HCT116 (cell line): ENCODE measurements around the gene DNAJB13. TPM values are rescaled to one million over a fixed set of nuclear protein-coding genes. Genes with fewer than 3 reads are reported as not detected.

Source experiments
- ATAC-seq: fragments of 200-7000 bp; cut with Tn5 transposase; 2 replicates; pipeline ENCODE4 v1.9.1; 2020; ENCODE audit warnings: mild to moderate bottlenecking, moderate library complexity
- BruUV-seq: library from RNA; stranded (reverse); fragments of 400-500 nt; replicated peaks from 2 replicates; lab custom pipeline; 2021; lab: Mats Ljungman, UMichigan
- CTCF ChIA-PET: fragments of 300-600 bp; sonication (Branson Sonifier 250); formaldehyde crosslinking; loops from one replicate; lab custom pipeline; 2021; ENCODE audit warnings: antibody characterized with exemption; lab: Charles Lee
- POLR2A ChIA-PET: fragments of 300-600, 350-600 bp; sonication (Branson Sonifier 250); formaldehyde crosslinking; loops from one replicate; lab custom pipeline; 2021; ENCODE audit warnings: antibody characterized with exemption; lab: Charles Lee
- RAD21 ChIA-PET, 2 experiments: fragments of 300-600 bp; sonication (Branson Sonifier 250); formaldehyde crosslinking; loops; one replicate each; lab custom pipeline; 2023; ENCODE audit warnings: low total read pairs in 2 of 2; ENCODE audit not compliant: uncharacterized antibody in 2 of 2, unreplicated experiment in 2 of 2, low non-redundant PET in 1 of 2; lab: Charles Lee
- DNase-seq: peaks from one replicate; pipeline ENCODE4 v3.0.0-alpha.2; 2010; ENCODE audit warnings: low read depth, low spot score
- H2AFZ ChIP-seq: fragments of 200-600 bp; shearing (Covaris generic), sonication (generic); 2 replicates; pipeline ENCODE4 v1.6.1; 2017; ENCODE audit warnings: low read depth, mixed run types, mixed read lengths, antibody characterized with exemption, low read length; ENCODE audit not compliant: poor library complexity, severe bottlenecking
- H3K27ac ChIP-seq: 2 replicates; pipeline ENCODE4 v1.5.1; 2012; ENCODE audit warnings: low read depth, low read length
- H3K27me3 ChIP-seq: fragments of 200-600 bp; sonication (generic); 2 replicates; pipeline ENCODE4 v1.6.1; 2016; ENCODE audit warnings: mixed run types, low read length, mixed read lengths; ENCODE audit not compliant: insufficient read depth
- H3K36me3 ChIP-seq, 2 experiments: fragments of 200-500 bp in 1 of 2; fragments of 200-600 bp in 1 of 2; sonication (Bioruptor generic) in 1 of 2; sonication (generic) in 1 of 2; 2 replicates each; pipeline versions ENCODE4 v1.5.1 to v1.6.1; 2014 to 2016; ENCODE audit warnings: low read length in 2 of 2, inconsistent platforms in 1 of 2, mixed read lengths in 1 of 2, mixed run types in 1 of 2; ENCODE audit not compliant: insufficient read depth in 2 of 2, control insufficient read depth in 1 of 2
- H3K4me1 ChIP-seq, 2 experiments: fragments of 200-600 bp in 1 of 2; sonication (generic) in 1 of 2; 2 replicates each; pipeline versions ENCODE4 v1.5.1 to v1.6.1; 2012 to 2017; ENCODE audit warnings: low read length in 2 of 2, inconsistent platforms in 1 of 2, mild to moderate bottlenecking in 1 of 2, mixed read lengths in 1 of 2, mixed run types in 1 of 2, moderate library complexity in 1 of 2; ENCODE audit not compliant: insufficient read depth in 2 of 2, control insufficient read depth in 1 of 2
- H3K4me2 ChIP-seq: fragments of 200-600 bp; sonication (generic); 2 replicates; pipeline ENCODE4 v1.6.1; 2017; ENCODE audit warnings: mixed run types, low read length, mixed read lengths
- H3K4me3 ChIP-seq, 2 experiments: fragments of 200-600 bp in 1 of 2; sonication (generic) in 1 of 2; replicated peaks in 1 of 2; 2 replicates each; pipeline ENCODE4 v1.5.1; 2011 to 2016; ENCODE audit warnings: low read length in 2 of 2, control low read depth in 1 of 2, low read depth in 1 of 2, mild to moderate bottlenecking in 1 of 2, mixed read lengths in 1 of 2, mixed run types in 1 of 2
- H3K79me2 ChIP-seq: fragments of 200-600 bp; sonication (generic); 2 replicates; pipeline ENCODE4 v1.6.1; 2017; ENCODE audit warnings: mild to moderate bottlenecking, mixed run types, low read length, moderate library complexity, mixed read lengths; ENCODE audit not compliant: insufficient read depth
- H3K9ac ChIP-seq: fragments of 200-600 bp; sonication (generic); 2 replicates; pipeline ENCODE4 v1.6.1; 2016; ENCODE audit warnings: low read length, mixed read lengths
- H3K9me2 ChIP-seq: fragments of 200-600 bp; sonication (generic), shearing (Covaris generic); 2 replicates; pipeline ENCODE4 v1.6.1; 2017; ENCODE audit warnings: mixed run types, mild to moderate bottlenecking, moderate library complexity; ENCODE audit not compliant: insufficient read depth
- H3K9me3 ChIP-seq, 2 experiments: fragments of 200-500 bp in 1 of 2; fragments of 200-600 bp in 1 of 2; sonication (Bioruptor generic) in 1 of 2; sonication (generic) in 1 of 2; 2 replicates each; pipeline ENCODE4 v1.6.1; 2014 to 2017; ENCODE audit warnings: low read length in 2 of 2, mixed read lengths in 2 of 2, inconsistent platforms in 1 of 2, low read depth in 1 of 2, mild to moderate bottlenecking in 1 of 2, mixed run types in 1 of 2, moderate library complexity in 1 of 2; ENCODE audit not compliant: control insufficient read depth in 1 of 2, insufficient read depth in 1 of 2
- H4K20me1 ChIP-seq: fragments of 200-600 bp; sonication (generic), shearing (Covaris generic); 2 replicates; pipeline ENCODE4 v1.6.1; 2017; ENCODE audit warnings: mixed run types, mild to moderate bottlenecking, moderate library complexity; ENCODE audit not compliant: insufficient read depth
- ATF3 ChIP-seq: IDR thresholded peaks from 2 replicates; pipeline ENCODE4 v1.6.1; 2012
- CBX3 ChIP-seq: IDR thresholded peaks from 2 replicates; pipeline ENCODE4 v1.6.1; 2012; ENCODE audit warnings: low read depth
- CEBPB ChIP-seq: IDR thresholded peaks from 2 replicates; pipeline ENCODE4 v1.6.1; 2012; ENCODE audit warnings: low read depth
- ELF1 ChIP-seq: IDR thresholded peaks from 2 replicates; pipeline ENCODE4 v1.6.1; 2012; ENCODE audit warnings: low read depth, borderline replicate concordance
- EZH2 ChIP-seq: fragments of 200-600 bp; sonication (generic); IDR thresholded peaks from 2 replicates; pipeline ENCODE4 v1.6.1; 2017; ENCODE audit warnings: antibody characterized with exemption, mixed run types
- EZH2phosphoT487 ChIP-seq: fragments of 200-600 bp; IDR thresholded peaks from 2 replicates; pipeline ENCODE4 v1.6.1; 2018; ENCODE audit warnings: antibody characterized with exemption, borderline replicate concordance
- JUND ChIP-seq: IDR thresholded peaks from 2 replicates; pipeline ENCODE4 v1.6.1; 2012
- POLR2A ChIP-seq: IDR thresholded peaks from 2 replicates; pipeline ENCODE4 v1.7.0; 2011; ENCODE audit warnings: borderline replicate concordance; ENCODE audit not compliant: insufficient read depth, insufficient read length; ENCODE audit errors: extremely low read depth
- POLR2AphosphoS5 ChIP-seq: IDR thresholded peaks from 2 replicates; pipeline ENCODE4 v1.6.1; 2011; ENCODE audit warnings: mild to moderate bottlenecking, low read depth, low read length, moderate library complexity
- RAD21 ChIP-seq: IDR thresholded peaks from 2 replicates; pipeline ENCODE4 v1.6.1; 2012; ENCODE audit warnings: low read depth, mild to moderate bottlenecking
- REST ChIP-seq: IDR thresholded peaks from 2 replicates; pipeline ENCODE4 v1.6.1; 2012; ENCODE audit warnings: low read depth
- SRF ChIP-seq: IDR thresholded peaks from 2 replicates; pipeline ENCODE4 v1.6.1; 2012; ENCODE audit warnings: low read depth
- TCF7L2 ChIP-seq: IDR thresholded peaks from 2 replicates; pipeline ENCODE4 v1.7.0; 2011; ENCODE audit warnings: borderline replicate concordance, inconsistent platforms; ENCODE audit not compliant: insufficient read depth, insufficient read length; ENCODE audit errors: extremely low read depth
- YY1 ChIP-seq: IDR thresholded peaks from 2 replicates; pipeline ENCODE4 v1.6.1; 2011; ENCODE audit warnings: low read length, low read depth, moderate library complexity, mild to moderate bottlenecking; ENCODE audit not compliant: insufficient replicate concordance; ENCODE audit errors: extremely low read depth
- ZFX ChIP-seq: fragments of 450-650 bp; IDR thresholded peaks from 2 replicates; pipeline ENCODE4 v1.6.1; 2017
- ZNF274 ChIP-seq: fragments of 200-500 bp; sonication (Bioruptor generic); IDR thresholded peaks from 2 replicates; pipeline ENCODE4 v1.6.1; 2014; ENCODE audit warnings: mild to moderate bottlenecking, low read depth, low read length, inconsistent platforms
- intact Hi-C: fragments of 100-400 bp; cut with micrococcal nuclease; formaldehyde crosslinking; loops from 2 replicates; pipeline ENCODE4 v1.10.0; 2022
- total RNA-seq: library from RNA; stranded (reverse); gene quantifications from one replicate; pipeline ENCODE4 v1.2.1, GENCODE V29; 2021; ENCODE audit not compliant: unreplicated experiment
- TF ChIP-seq, protein P1 (sequence below): IDR thresholded peaks from 2 replicates; pipeline ENCODE4 v1.6.1; 2012
- TF ChIP-seq, protein P2 (sequence below), 3 experiments: fragments of 200-600 bp in 1 of 3; sonication (generic) in 1 of 3; IDR thresholded peaks in 2 of 3; conservative IDR thresholded peaks in 1 of 3; 2 replicates each; pipeline ENCODE4 v1.5.1; 2012 to 2017; ENCODE audit warnings: low read depth in 2 of 3, low read length in 2 of 3, antibody characterized with exemption in 1 of 3, borderline replicate concordance in 1 of 3, control low read depth in 1 of 3, mild to moderate bottlenecking in 1 of 3, mixed read lengths in 1 of 3, mixed run types in 1 of 3, moderate library complexity in 1 of 3; ENCODE audit not compliant: insufficient read depth in 1 of 3
- TF ChIP-seq, protein P3 (sequence below): IDR thresholded peaks from 2 replicates; pipeline ENCODE4 v1.6.1; 2011; ENCODE audit warnings: mild to moderate bottlenecking, low read length, moderate library complexity; ENCODE audit not compliant: insufficient replicate concordance; ENCODE audit errors: extremely low read depth

Gene DNAJB13
- total RNA-seq, 1 experiment from 2014 or later: 0.22 TPM

- POLR2A ChIA-PET: no interaction called here
- Histone ChIP-seq H3K27ac (no peak overlapping the region), H3K4me3 (no peak overlapping the region), H4K20me1 (no peaks in the 10 kb centered on the region), H3K9me3 (no peaks in the 10 kb centered on the region), H3K4me1 (no peaks in the 10 kb centered on the region), H3K9me2 (no peaks in the 10 kb centered on the region), H2AFZ (no peak overlapping the region)
- no peak for ATAC-seq
- CTCF ChIA-PET: interaction anchor here (1.4 kb wide), 1 partner anchor 10 kb away, joined by 4 read pairs; no protein-coding TSS in a partner anchor
- TF ChIP-seq, protein P1, sequence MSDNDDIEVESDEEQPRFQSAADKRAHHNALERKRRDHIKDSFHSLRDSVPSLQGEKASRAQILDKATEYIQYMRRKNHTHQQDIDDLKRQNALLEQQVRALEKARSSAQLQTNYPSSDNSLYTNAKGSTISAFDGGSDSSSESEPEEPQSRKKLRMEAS: no peak
- TF ChIP-seq TCF7L2 (no peak), POLR2AphosphoS5 (no peak), ATF3 (no peak), ZFX (no peak), EZH2phosphoT487 (no peak), ZNF274 (no peak), EZH2 (no peak), YY1 (no peak), RAD21 (no peak), CEBPB (no peak), ELF1 (no peak), POLR2A (no peak), JUND (no peak), SRF (no peak), REST (no peak), CBX3 (no peak)
- TF ChIP-seq, protein P2, sequence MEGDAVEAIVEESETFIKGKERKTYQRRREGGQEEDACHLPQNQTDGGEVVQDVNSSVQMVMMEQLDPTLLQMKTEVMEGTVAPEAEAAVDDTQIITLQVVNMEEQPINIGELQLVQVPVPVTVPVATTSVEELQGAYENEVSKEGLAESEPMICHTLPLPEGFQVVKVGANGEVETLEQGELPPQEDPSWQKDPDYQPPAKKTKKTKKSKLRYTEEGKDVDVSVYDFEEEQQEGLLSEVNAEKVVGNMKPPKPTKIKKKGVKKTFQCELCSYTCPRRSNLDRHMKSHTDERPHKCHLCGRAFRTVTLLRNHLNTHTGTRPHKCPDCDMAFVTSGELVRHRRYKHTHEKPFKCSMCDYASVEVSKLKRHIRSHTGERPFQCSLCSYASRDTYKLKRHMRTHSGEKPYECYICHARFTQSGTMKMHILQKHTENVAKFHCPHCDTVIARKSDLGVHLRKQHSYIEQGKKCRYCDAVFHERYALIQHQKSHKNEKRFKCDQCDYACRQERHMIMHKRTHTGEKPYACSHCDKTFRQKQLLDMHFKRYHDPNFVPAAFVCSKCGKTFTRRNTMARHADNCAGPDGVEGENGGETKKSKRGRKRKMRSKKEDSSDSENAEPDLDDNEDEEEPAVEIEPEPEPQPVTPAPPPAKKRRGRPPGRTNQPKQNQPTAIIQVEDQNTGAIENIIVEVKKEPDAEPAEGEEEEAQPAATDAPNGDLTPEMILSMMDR (IDR thresholded peaks at IDR 0.05 in 2 of 3, conservative IDR thresholded peaks at IDR 0.05 in 1 of 3; ENCODE audit: borderline replicate concordance in 1 of 3, insufficient read depth in 1 of 3, low read depth in 2 of 3, low read length in 2 of 3): no peak
- TF ChIP-seq, protein P3, sequence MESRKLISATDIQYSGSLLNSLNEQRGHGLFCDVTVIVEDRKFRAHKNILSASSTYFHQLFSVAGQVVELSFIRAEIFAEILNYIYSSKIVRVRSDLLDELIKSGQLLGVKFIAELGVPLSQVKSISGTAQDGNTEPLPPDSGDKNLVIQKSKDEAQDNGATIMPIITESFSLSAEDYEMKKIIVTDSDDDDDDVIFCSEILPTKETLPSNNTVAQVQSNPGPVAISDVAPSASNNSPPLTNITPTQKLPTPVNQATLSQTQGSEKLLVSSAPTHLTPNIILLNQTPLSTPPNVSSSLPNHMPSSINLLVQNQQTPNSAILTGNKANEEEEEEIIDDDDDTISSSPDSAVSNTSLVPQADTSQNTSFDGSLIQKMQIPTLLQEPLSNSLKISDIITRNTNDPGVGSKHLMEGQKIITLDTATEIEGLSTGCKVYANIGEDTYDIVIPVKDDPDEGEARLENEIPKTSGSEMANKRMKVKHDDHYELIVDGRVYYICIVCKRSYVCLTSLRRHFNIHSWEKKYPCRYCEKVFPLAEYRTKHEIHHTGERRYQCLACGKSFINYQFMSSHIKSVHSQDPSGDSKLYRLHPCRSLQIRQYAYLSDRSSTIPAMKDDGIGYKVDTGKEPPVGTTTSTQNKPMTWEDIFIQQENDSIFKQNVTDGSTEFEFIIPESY: no peak
- TF ChIP-seq, all 23 proteins: peak for 0
- no peaks in the 10 kb centered on the region for H3K79me2 ChIP-seq
- H3K36me3 ChIP-seq: no peaks in the 10 kb centered on the region; a peak in 1 of 4 replicates
- H3K27me3 ChIP-seq: no peaks in the 10 kb centered on the region
- no peak for DNase-seq
- RAD21 ChIA-PET: no interaction called here
- intact Hi-C loops: no loop called here
- BruUV-seq: no TSS peak
- H3K9ac ChIP-seq: no peak overlapping the region
- H3K4me2 ChIP-seq: no peak overlapping the region
These were observed 29.6 kb upstream of the DNAJB13 start for GRCh38 chr11:73921180-73921579.
